Thyroid gland (tissue), 4 donors: ENCODE results near the gene PLCD1. TPM values are rescaled to one million over a fixed set of nuclear protein-coding genes. Genes with fewer than 3 reads are reported as not detected.

Experiments used
- DNase-seq, 2 donors: peaks; one replicate each; pipeline ENCODE4 v3.0.0-alpha.2; 2019
- H3K27ac ChIP-seq, 3 donors: fragments of 200-600 bp; sonication (generic); 1 replicate in 2 of 3; 2 replicates in 1 of 3; pipeline ENCODE4 v1.5.1; 2016 to 2019; ENCODE audit warnings: mild to moderate bottlenecking in 1 of 3, moderate library complexity in 1 of 3
- H3K27me3 ChIP-seq: fragments of 200-600 bp; sonication (generic); one replicate; pipeline ENCODE4 v1.5.1; 2019
- H3K36me3 ChIP-seq, 2 donors: fragments of 200-600 bp; sonication (generic); one replicate each; pipeline ENCODE4 v1.5.1; 2016 to 2019
- H3K4me1 ChIP-seq, 2 donors: fragments of 200-600 bp; sonication (generic); one replicate each; pipeline ENCODE4 v1.5.1; 2017 to 2019
- H3K4me3 ChIP-seq, 3 donors: fragments of 200-600 bp; sonication (generic); replicated peaks in 1 of 3; 1 replicate in 2 of 3; 2 replicates in 1 of 3; pipeline ENCODE4 v1.5.1; 2016; ENCODE audit warnings: mild to moderate bottlenecking in 1 of 3
- H3K9me3 ChIP-seq: fragments of 200-600 bp; sonication (generic); one replicate; pipeline ENCODE4 v1.5.1; 2017
- CTCF ChIP-seq, 6 experiments: fragments of 200-600 bp in 3 of 6; fragments of 450-650 bp in 3 of 6; sonication (generic) in 3 of 6; IDR thresholded peaks; one replicate each; pipeline ENCODE4 v1.5.1; 2016 to 2019; ENCODE audit warnings: antibody characterized with exemption in 6 of 6, mild to moderate bottlenecking in 2 of 6, inconsistent platforms in 1 of 6, moderate library complexity in 1 of 6
- POLR2A ChIP-seq, 2 donors: fragments of 450-650 bp; IDR thresholded peaks; one replicate each; pipeline ENCODE4 v1.6.1; 2017; ENCODE audit warnings: antibody characterized with exemption in 2 of 2, mild to moderate bottlenecking in 2 of 2, moderate library complexity in 1 of 2
- WGBS, 2 donors: methylation state at CpG; one replicate each; pipeline ENCODE4 v1.1.5; 2017; 5-methylcytosine and 5-hydroxymethylcytosine counted together
- intact Hi-C: fragments of 100-400 bp; cut with DNase I; formaldehyde crosslinking; loops from one replicate; pipeline ENCODE4 v1.15.1; 2023
- total RNA-seq, 4 donors: library from RNA; depleted of rRNA; stranded (reverse); fragments of >200 nt; gene quantifications; one replicate each; pipeline ENCODE4 v1.2.3, GENCODE V29; 2016

PLCD1 gene
- total RNA-seq, 4 donors from 2014 or later, result 13.8 to 19.9 (median 16.0) TPM

- intact Hi-C loops, result no loop called here
- H3K36me3 ChIP-seq, result no peaks in the 10 kb centered on the region
- no peaks in the 10 kb centered on the region for H3K27me3 ChIP-seq
- no peaks in the 10 kb centered on the region for H3K9me3 ChIP-seq
- TF ChIP-seq POLR2A (IDR thresholded peaks at IDR 0.05) (no peak), CTCF (IDR thresholded peaks at IDR 0.05) (no peak)
- H3K4me1 ChIP-seq, result no peaks in the 10 kb centered on the region
- H3K4me3 ChIP-seq, result no peak overlapping the region
- 76 to 77% methylated on average over 7 to 8 of the region's 12 CpGs for WGBS, 2 donors
- no peak overlapping the region for H3K27ac ChIP-seq
- DNase-seq, result no peak
Measured at GRCh38 chr3:37986479-37987314, 42.7 kb downstream of the PLCD1 start.

GRCh38 chr3:37985637-37986320 is 43.7 kb downstream of the PLCD1 start:
- Histone ChIP-seq H3K9me3 (no peaks in the 10 kb centered on the region), H3K4me1 (no peaks in the 10 kb centered on the region), H3K27ac (no peak overlapping the region), H3K27me3 (no peaks in the 10 kb centered on the region), H3K4me3 (no peak overlapping the region), H3K36me3 (peaks cover 0 to under 1% of the 10 kb centered on the region in 2 donors)
- intact Hi-C loops, result no loop called here
- TF ChIP-seq POLR2A (IDR thresholded peaks at IDR 0.05), result no peak
- TF ChIP-seq CTCF (IDR thresholded peaks at IDR 0.05), result no peak
- DNase-seq, result no peak
- 88 to 89% methylated on average over 8 of the region's 8 CpGs for WGBS, 2 donors

GRCh38 chr3:37984596-37984995 is 44.8 kb downstream of the PLCD1 start:
- H3K9me3 ChIP-seq, result no peaks in the 10 kb centered on the region
- H3K27me3 ChIP-seq, result no peaks in the 10 kb centered on the region
- intact Hi-C loops, result no loop called here
- H3K27ac ChIP-seq, result no peak overlapping the region
- 92 to 95% methylated on average over 7 of the region's 7 CpGs for WGBS, 2 donors
- H3K4me1 ChIP-seq, result no peaks in the 10 kb centered on the region
- TF ChIP-seq POLR2A (IDR thresholded peaks at IDR 0.05) (no peak), CTCF (IDR thresholded peaks at IDR 0.05) (no peak)
- no peak for DNase-seq
- no peak overlapping the region for H3K4me3 ChIP-seq
- H3K36me3 ChIP-seq, result peaks cover 0 to 7% of the 10 kb centered on the region in 2 donors

GRCh38 chr3:37984051-37984450 is 45.4 kb downstream of the PLCD1 start:
- H3K4me1 ChIP-seq, result no peaks in the 10 kb centered on the region
- no peaks in the 10 kb centered on the region for H3K9me3 ChIP-seq
- no peaks in the 10 kb centered on the region for H3K27me3 ChIP-seq
- no peak for DNase-seq
- intact Hi-C loops, result no loop called here
- H3K36me3 ChIP-seq, result peaks cover 0 to 7% of the 10 kb centered on the region in 2 donors
- TF ChIP-seq CTCF (IDR thresholded peaks at IDR 0.05), result no peak
- no peak for TF ChIP-seq POLR2A (IDR thresholded peaks at IDR 0.05)
- no peak overlapping the region for H3K27ac ChIP-seq
- no peak overlapping the region for H3K4me3 ChIP-seq
- WGBS, 2 donors, result 87 to 88% methylated on average over 7 of the region's 7 CpGs

- Histone ChIP-seq H3K27ac (no peak overlapping the region), H3K9me3 (no peaks in the 10 kb centered on the region), H3K4me3 (no peak overlapping the region), H3K4me1 (no peaks in the 10 kb centered on the region), H3K36me3 (peaks cover 0 to 7% of the 10 kb centered on the region in 2 donors), H3K27me3 (no peaks in the 10 kb centered on the region)
- intact Hi-C loops, result no loop called here
- WGBS, 2 donors, result 78 to 84% methylated on average over 1 of the region's 1 CpG
- TF ChIP-seq POLR2A (IDR thresholded peaks at IDR 0.05), result no peak
- no peak for TF ChIP-seq CTCF (IDR thresholded peaks at IDR 0.05)
- no peak for DNase-seq
Measured at GRCh38 chr3:37982331-37982730, 47.1 kb downstream of the PLCD1 start.
